ENCODE measurements around the gene STUM. TPM values are rescaled to one million over a fixed set of nuclear protein-coding genes. Genes with fewer than 3 reads are reported as not detected.

The STUM gene
- total and polyA plus RNA-seq, 2 of the 8 experiments (the other 6 are each of a cell fraction or from before 2014, with no cell fraction given): 0.76 to 1.2 TPM

GRCh38 chr1:226633541-226634165 lies 85.1 kb downstream of the STUM start:
- ChIA-PET CTCF (ENCODE audit: partially characterized antibody) (interaction anchor here (0.6 to 14.1 kb wide), 47 partner anchors 9 to 361 kb away, joined by 3 to 184 read pairs (median 4); no protein-coding TSS in a partner anchor), POLR2A (ENCODE audit: partially characterized antibody) (no interaction called here)
- H2BK20ac ChIP-seq (ENCODE audit: low read length): no peak overlapping the region
- no peak overlapping the region for H3K56ac ChIP-seq (replicated peaks; ENCODE audit: insufficient read length, low read depth, low read length)
- H4K91ac ChIP-seq (replicated peaks; ENCODE audit: insufficient read length, low read length): no peak overlapping the region
- no peak overlapping the region for H3K4me2 ChIP-seq (ENCODE audit: insufficient read depth in 1 of 2, low read depth in 2 of 2, low read length in 2 of 2)
- H4K20me1 ChIP-seq (replicated peaks in 1 of 2; ENCODE audit: control insufficient read depth in 1 of 2, insufficient read depth in 2 of 2, low read length in 2 of 2): no peaks in the 10 kb centered on the region
- peak overlapping the region; percentile 65 for H4K8ac ChIP-seq (ENCODE audit: extremely low read depth, insufficient read depth, low read length)
- no peaks in the 10 kb centered on the region for H3K9me3 ChIP-seq (ENCODE audit: insufficient read depth in 2 of 2, low read depth in 1 of 2, low read length in 1 of 2)
- peaks cover 2% of the 10 kb centered on the region; the same call in 1 of the 2 replicates for H3K23me2 ChIP-seq (ENCODE audit: low read depth, low read length)
- DNase-seq (ENCODE audit: low read depth in 1 of 2, low spot score in 2 of 2) (no peak), FAIRE-seq (no peak)
- no peak overlapping the region for H2BK15ac ChIP-seq (ENCODE audit: low read length)
- H3K79me2 ChIP-seq (ENCODE audit: control insufficient read depth in 1 of 2, insufficient read depth in 2 of 2, low read length in 2 of 2): no peaks in the 10 kb centered on the region
- 0 out of 2 replicates have a peak overlapping the region, but pooled peaks have one; percentile 75 for H2BK12ac ChIP-seq (ENCODE audit: low read depth, low read length)
- TF ChIP-seq SAP30 (IDR thresholded peaks at IDR 0.05; ENCODE audit: insufficient read depth, insufficient replicate concordance, low read length) (no peak), RFX5 (IDR thresholded peaks at IDR 0.05; ENCODE audit: borderline replicate concordance, low read depth, low read length) (no peak), SUZ12 (IDR thresholded peaks at IDR 0.05; ENCODE audit: low read length) (no peak), KDM5A (IDR thresholded peaks at IDR 0.05; ENCODE audit: low read length) (no peak), TBP (IDR thresholded peaks at IDR 0.05; ENCODE audit: low read depth, low read length) (no peak), BRCA1 (IDR thresholded peaks at IDR 0.05; ENCODE audit: low read depth, low read length) (no peak)
- H3K4me3 ChIP-seq (ENCODE audit: extremely low read depth in 1 of 4, insufficient read depth in 2 of 4, low read depth in 3 of 4, low read length in 4 of 4): no peak overlapping the region
- H3K27me3 ChIP-seq (replicated peaks in 1 of 4; ENCODE audit: control insufficient read depth in 3 of 4, extremely low read depth in 1 of 4, insufficient read depth in 3 of 4, low read length in 3 of 4): no peaks in the 10 kb centered on the region
- WGBS, 2 experiments (ENCODE audit: extremely low coverage in 1 of 2, insufficient coverage in 1 of 2, insufficient read length in 1 of 2, insufficient replicate concordance in 2 of 2, low coverage in 1 of 2, low lambda C conversion rate in 2 of 2, missing lambda C conversion rate in 1 of 2): 81% methylated on average over 7 of the region's 7 CpGs; no CpG with 5 or more reads in 1 of the 2 experiments
- no peaks in the 10 kb centered on the region for H3K36me3 ChIP-seq (ENCODE audit: control insufficient read depth in 2 of 4, insufficient read depth in 4 of 4, low read length in 3 of 4)
- no peak overlapping the region for H3K27ac ChIP-seq (ENCODE audit: low read depth, low read length)
- no peak overlapping the region for H3K9ac ChIP-seq (replicated peaks in 1 of 4; ENCODE audit: extremely low read depth in 1 of 4, low read depth in 3 of 4, low read length in 3 of 4)
- no peak overlapping the region for H3K14ac ChIP-seq (ENCODE audit: insufficient read length)
- no peak overlapping the region for H3K23ac ChIP-seq (ENCODE audit: insufficient read length)
- H3K79me1 ChIP-seq (ENCODE audit: low read depth, low read length): no peaks in the 10 kb centered on the region
- H3K4me1 ChIP-seq (replicated peaks in 1 of 4; ENCODE audit: control insufficient read depth in 3 of 4, insufficient read depth in 4 of 4, low read length in 3 of 4): peaks cover 0 to 7% (median 4%) of the 10 kb centered on the region in 4 experiments; a peak in 5 of 7 replicates
- H3K18ac ChIP-seq (ENCODE audit: extremely low read depth, low read length): no peak overlapping the region
- no peak overlapping the region for H2AK5ac ChIP-seq (ENCODE audit: low read depth, low read length)
- no peak overlapping the region for H2BK5ac ChIP-seq (ENCODE audit: low read depth, low read length)
- peak overlapping the region; percentile 32 for H3K4ac ChIP-seq (replicated peaks; ENCODE audit: insufficient read length, low read depth, low read length)
- H4K5ac ChIP-seq (ENCODE audit: insufficient read length, low read depth, low read length): no peak overlapping the region
- H2BK120ac ChIP-seq (replicated peaks; ENCODE audit: low read depth, low read length): no peak overlapping the region
- H2AFZ ChIP-seq (ENCODE audit: low read length): no peak overlapping the region

Data from H1 (cell line).